Mucosa of gallbladder (tissue), 1 donor: ENCODE data around the gene SLC24A3. TPM values are rescaled to one million over a fixed set of nuclear protein-coding genes. Genes with fewer than 3 reads are reported as not detected.

Source experiments
- DNase-seq: peaks from one replicate; pipeline ENCODE4 v3.0.0-alpha.2; 2020; ENCODE audit warnings: low spot score
- total RNA-seq: library from RNA; stranded (reverse); gene quantifications from one replicate; pipeline ENCODE4 v1.2.1, GENCODE V29; 2021
- donor health status: DM: no; HTN: no; CAD: no.

SLC24A3 gene
- total RNA-seq, 1 donor from 2014 or later, result 19.9 TPM

DNA sequence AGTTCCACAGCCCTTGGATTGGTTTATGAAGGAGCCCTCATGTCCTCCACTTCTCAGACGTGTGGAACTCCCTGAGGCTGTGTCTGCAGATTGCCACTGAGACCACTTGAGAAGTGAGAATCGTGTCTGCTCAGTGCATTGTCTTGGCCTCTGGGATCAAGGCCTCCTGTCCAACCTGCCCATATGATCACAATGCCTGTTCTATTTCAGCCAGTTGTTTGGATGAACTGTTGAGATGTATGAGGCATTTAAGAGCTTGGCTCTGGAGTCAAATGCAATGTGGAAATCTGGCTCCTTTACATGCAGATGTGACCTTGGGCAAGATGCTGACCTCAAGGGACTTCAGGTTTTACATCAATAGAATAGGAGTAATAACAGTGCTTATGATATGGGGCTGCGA is 125.9 kb downstream of the SLC24A3 start:
- no peak for DNase-seq

DNA sequence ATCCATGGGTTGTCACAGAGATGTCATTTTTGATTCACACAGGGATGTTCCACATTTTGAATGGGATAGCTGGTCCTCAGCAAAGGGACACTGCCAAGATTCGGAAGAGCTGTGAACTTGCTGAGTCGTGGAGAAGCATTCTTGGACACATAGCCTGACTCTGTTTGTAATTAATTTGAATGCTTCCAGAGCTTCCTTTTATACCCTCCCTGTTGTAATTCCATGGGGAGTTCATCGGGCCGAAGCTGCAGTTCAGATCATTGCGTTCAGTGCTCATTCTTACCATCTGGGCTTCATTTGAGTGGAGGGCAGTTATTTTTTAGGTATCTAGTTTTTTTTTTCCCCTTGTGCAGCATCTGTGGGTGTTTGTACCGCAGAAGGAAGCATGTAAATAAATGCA is 126.5 kb downstream of the SLC24A3 start:
- DNase-seq, result no peak

DNA sequence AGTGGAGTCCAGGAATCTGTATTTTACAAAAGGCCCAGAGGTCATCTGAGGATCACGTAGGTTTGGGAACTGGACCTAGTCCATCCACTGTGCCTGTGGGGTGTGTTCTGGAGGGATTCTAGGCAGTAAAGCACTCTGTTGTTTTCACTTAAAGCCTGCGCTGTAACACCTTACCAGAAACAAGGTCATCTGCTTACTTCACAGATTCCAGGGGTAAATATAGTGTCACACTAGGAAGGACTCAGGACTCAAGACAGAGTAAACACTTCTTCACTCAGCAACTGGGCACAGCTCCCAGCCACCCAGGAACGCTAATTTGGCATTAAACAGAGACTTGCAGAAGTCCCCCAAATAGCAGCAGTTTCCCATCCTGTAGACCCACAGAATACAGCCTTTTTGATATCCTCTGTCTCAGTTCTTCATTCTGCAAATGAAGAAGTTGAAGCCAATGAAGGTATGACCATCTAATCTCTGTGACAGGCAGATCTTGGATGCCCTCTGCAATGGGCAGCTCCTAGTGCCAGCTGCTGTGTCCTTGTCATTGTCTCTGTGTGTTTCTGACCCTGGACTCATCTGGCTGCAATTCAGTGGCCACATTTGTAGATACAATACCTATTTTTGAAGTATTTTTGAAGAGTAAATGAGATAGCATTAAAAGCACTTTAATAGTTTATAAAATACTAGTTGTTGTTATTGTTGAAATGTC is 129.1 kb downstream of the SLC24A3 start:
- no peak for DNase-seq

DNA sequence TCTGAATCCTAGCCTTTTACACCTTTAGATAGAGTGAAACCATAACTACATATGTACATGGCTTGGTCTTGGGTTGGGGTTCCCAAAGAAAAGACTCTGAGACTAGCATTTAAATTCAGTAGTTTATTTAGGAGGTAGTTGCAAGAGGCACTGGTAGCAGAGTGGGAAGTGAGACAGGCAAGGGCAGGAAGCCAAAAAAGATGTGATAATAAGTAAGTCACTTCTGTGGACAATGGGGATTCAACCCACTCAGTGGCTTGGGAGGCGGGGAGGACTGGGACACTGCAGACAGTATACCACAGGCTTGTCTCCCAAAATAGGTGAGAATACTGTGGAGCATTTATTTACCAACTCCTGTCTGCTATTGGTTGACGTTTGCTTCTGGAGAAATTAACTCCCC is 131.9 kb downstream of the SLC24A3 start:
- no peak for DNase-seq

- DNase-seq, result no peak
These were observed 135.6 kb downstream of the SLC24A3 start for GRCh38 chr20:19347943-19348456.

DNA sequence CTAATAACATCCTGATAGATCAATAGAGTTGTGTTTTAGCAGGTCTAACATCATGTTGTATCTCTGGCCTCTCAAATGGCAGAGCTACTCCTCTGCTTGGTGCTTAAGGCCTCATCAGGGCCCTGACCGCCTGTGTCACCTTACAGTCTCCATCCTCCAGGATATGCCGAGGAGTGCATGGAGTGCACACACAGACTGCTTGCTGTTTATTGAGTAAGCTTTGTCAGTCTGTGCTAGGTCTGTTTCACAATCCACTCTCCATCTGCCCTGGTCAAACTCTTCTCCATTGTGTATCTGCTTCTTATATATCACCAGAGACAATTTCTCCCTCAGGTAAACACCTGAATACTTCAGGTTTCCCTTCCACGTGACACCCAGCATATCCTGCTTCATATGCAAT is 136.1 kb downstream of the SLC24A3 start:
- no peak for DNase-seq

DNA sequence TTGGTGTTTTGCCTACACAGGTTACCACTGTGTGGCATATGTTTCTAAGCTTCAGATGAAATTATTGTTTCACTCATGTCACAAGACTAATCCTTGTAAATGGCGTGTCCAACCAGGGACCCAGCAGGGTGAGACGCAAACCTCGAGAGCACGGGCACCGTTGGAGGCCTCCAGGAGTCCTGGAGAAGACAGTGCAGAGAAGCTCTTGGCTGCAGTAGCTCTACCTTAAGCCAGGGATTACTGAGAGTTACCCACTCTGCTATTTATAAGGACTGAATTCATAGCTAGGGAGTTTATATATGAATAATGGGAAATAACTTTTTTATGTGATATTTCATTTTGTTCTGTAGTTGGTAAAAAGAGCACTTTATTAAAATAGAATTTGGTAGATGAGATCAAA is 137.4 kb downstream of the SLC24A3 start:
- no peak for DNase-seq

- DNase-seq, result no peak
These were observed 139.1 kb downstream of the SLC24A3 start for GRCh38 chr20:19351542-19351941.

DNA sequence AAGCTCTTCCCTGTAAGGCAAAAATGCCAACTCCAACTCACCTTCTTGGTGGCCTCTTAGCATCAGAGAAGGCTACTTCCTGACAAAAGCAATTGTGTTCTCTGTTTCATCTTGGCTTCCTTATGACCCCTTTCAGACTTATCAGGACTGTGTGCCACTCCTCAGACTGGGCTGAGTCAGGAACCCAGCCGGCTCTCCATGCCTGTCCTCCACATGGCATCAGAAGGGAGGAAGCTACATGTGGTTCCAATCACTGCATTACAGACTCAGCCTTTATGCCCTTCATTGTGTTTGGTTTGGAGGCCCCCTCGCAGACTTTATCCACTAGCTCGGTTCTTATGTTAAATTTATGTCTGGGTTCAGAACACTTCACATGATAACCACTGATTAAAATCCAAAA is 142.5 kb downstream of the SLC24A3 start:
- DNase-seq, result no peak

- no peak for DNase-seq
These were observed 149.3 kb downstream of the SLC24A3 start for GRCh38 chr20:19361790-19362189.

- DNase-seq, result no peak
These were observed 151.0 kb downstream of the SLC24A3 start for GRCh38 chr20:19363476-19363875.

DNA sequence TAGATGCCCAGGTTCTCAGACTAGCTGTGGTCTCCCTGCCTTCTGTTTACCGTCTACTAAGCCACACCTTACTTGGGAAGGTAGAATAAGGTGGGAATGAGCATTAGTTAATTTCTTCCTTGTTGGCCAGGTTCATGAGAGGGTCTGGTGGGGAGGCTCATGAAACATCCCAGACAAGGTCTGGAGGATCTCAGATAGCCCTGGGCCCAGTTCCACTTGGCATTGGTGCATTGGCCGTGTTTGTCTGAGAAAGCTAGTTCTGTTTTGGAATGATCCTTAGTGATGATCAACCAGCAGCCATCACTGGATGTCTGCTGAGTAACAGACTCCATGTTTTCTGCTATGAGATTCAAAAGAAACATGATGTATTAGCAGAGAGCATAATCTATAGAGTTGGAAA is 155.1 kb downstream of the SLC24A3 start:
- DNase-seq, result no peak

- DNase-seq, result peak; percentile 34
These were observed 155.9 kb downstream of the SLC24A3 start for GRCh38 chr20:19368351-19368750.

- DNase-seq, result no peak
These were observed 157.9 kb downstream of the SLC24A3 start for GRCh38 chr20:19370076-19371075.

GRCh38 chr20:19371112-19371511 is 158.7 kb downstream of the SLC24A3 start:
- DNase-seq, result no peak

DNA sequence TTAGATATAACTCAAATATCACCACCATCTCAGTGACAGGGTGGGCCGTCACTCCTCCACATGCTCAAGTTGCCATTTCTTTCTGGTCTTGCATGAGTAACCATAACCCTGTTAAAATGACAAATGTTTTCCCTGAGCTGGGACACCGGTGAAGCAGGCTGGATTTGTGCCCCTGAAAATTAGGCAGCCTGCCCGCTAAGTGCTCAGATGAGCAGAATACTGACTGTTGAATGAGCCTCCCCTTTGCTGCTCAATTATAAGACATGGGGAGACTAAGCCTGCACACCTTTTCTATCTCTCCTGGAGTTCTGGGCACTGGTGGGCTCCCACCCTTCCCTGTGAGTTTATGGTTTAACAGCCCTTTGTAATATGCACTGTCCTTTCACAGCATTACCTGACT is 161.8 kb downstream of the SLC24A3 start:
- no peak for DNase-seq

DNA sequence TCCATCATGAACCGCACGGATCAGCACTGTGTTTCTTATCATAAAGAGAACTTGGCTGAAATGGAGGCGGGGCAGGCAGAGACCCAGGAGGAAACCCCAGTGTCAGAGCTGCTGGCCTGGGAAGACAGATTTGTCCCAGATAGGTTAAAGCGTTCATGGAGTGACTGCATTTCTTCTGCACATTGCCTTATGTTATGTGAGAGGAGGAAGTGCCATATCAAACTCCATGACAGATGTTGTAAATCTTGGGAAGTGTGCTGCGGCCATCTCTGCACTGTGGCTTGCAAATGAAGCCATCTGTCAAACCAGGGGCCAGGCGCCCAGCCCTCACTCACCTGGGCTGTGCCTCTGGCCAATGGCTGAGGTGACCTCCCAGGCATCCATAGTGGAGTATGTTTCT is 163.0 kb downstream of the SLC24A3 start:
- no peak for DNase-seq

DNA sequence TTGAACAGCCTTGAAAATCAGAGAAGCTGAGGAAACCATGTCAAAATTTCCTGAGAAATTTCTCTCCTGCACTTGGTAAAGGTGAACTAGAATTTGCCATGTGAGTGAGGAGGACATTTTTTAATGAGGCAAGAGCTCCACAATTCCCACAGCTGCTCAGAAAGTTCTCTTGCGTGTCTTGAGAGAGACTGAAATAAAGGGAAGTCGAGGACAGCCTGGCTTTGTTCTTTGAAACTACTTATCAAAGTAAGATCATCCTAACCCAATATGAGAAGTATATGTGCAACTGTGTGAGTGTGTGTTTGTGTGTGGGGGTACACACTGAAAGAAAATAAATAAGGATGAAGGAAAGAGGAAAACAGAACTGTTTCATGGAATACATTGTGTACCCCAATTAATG is 163.4 kb downstream of the SLC24A3 start:
- no peak for DNase-seq

GRCh38 chr20:19376451-19377229 is 164.2 kb downstream of the SLC24A3 start:
- no peak for DNase-seq

DNA sequence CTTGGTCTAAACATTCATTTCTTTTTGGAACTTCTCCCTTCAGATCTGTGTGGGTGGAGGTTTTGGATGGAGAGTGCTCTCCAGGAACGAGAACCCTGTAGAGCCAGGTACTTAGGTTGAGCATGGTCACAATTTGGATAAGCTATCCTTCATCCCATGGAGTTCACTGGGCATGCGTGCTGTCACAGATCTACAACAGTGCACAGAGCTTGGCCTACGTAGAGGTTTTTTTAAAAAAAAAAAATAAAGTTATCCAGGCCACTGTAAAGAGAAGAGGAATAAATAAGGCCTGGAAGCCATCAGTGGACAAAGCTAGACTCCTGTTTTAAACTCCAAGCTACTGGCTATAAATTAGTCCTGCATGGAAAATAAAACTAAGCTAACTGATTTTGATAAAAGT is 165.6 kb downstream of the SLC24A3 start:
- no peak for DNase-seq

DNA sequence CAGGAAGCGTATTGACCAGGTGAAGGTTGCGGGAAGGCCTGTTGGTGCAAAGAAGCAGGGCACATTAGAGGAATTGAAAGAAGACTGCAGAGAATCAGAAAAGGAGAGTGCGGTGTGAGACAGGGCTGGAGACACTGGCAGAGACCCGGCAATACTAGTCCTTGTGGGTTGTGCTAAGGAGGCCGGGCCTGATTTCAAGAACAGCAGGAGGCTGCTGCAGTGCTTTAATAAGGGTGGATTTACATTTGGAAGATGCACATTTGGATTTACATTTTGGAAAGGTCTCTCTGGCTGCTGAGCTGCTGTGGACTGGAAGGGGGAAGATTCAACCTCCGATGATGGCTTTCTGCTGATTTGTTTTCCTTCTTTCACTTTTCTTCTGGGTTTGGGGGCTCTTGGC is 167.8 kb downstream of the SLC24A3 start:
- no peak for DNase-seq

DNA sequence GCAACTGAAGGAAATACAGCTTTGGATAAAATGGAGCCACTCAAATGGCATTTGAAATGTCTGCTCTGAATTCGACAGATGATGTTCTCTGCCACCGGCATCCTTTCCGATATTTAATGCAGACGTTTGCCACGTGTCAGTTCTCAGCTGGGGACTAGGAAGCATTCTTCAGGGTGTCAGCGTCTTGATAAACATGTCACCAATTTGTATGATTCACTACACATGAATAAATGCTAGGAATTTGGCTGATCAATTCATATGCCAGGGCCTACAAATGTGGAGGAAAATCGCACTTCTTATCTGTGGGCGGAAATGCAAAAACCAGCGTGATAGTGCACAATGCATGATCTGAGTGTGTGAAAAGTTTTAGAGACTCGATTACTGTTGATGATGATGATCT is 169.5 kb downstream of the SLC24A3 start:
- DNase-seq, result no peak
